Mesangial cell (primary cell): Measurements from ENCODE around the gene IRS1. TPM values are rescaled to one million over a fixed set of nuclear protein-coding genes. Genes with fewer than 3 reads are reported as not detected.

Experiments used
- total RNA-seq: library from RNA; depleted of rRNA; stranded (reverse); fragments of >200 nt; gene quantifications from 2 replicates; pipeline ENCODE4 v1.2.3, GENCODE V29; 2015

IRS1 gene, protein sequence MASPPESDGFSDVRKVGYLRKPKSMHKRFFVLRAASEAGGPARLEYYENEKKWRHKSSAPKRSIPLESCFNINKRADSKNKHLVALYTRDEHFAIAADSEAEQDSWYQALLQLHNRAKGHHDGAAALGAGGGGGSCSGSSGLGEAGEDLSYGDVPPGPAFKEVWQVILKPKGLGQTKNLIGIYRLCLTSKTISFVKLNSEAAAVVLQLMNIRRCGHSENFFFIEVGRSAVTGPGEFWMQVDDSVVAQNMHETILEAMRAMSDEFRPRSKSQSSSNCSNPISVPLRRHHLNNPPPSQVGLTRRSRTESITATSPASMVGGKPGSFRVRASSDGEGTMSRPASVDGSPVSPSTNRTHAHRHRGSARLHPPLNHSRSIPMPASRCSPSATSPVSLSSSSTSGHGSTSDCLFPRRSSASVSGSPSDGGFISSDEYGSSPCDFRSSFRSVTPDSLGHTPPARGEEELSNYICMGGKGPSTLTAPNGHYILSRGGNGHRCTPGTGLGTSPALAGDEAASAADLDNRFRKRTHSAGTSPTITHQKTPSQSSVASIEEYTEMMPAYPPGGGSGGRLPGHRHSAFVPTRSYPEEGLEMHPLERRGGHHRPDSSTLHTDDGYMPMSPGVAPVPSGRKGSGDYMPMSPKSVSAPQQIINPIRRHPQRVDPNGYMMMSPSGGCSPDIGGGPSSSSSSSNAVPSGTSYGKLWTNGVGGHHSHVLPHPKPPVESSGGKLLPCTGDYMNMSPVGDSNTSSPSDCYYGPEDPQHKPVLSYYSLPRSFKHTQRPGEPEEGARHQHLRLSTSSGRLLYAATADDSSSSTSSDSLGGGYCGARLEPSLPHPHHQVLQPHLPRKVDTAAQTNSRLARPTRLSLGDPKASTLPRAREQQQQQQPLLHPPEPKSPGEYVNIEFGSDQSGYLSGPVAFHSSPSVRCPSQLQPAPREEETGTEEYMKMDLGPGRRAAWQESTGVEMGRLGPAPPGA (N-terminal part only)
- 17.6 and 31.4 TPM in 2 replicates for total RNA-seq

GRCh38 chr2:226799211-226799975 is at the start of gene IRS1:
TSS of gene IRS1 (minus strand) at chr2:226799820. CDS start at chr2:226798738, 1,082 bp downstream.

GRCh38 chr2:226835796-226836547 is 36.4 kb upstream of the IRS1 start, which contains the start of gene RHBDD1:
TSS of gene RHBDD1 (plus strand) at chr2:226836054. CDS start at chr2:226864694, 28,640 bp downstream.

Other genes starting within 250 kb of the IRS1 start
- 10.6 and 12.0 TPM in 2 replicates for gene RHBDD1, start 36.2 kb upstream of the IRS1 start, total RNA-seq